Right atrium auricular region (tissue), 2 donors: ENCODE data around the gene NRSN2. TPM values are rescaled to one million over a fixed set of nuclear protein-coding genes. Genes with fewer than 3 reads are reported as not detected.
A peak's percentile ranks its signal among the peaks of the same experiment; 100 is the strongest.

Experiments
- DNase-seq: peaks from one replicate; pipeline ENCODE4 v3.0.0-alpha.2; 2019; ENCODE audit warnings: low spot score
- H3K27ac ChIP-seq, 2 donors: fragments of 200-600 bp; sonication (generic); 1 replicate in 1 of 2; 2 replicates in 1 of 2; pipeline ENCODE4 v1.5.1; 2016 to 2019
- H3K27me3 ChIP-seq, 2 donors: fragments of 200-600 bp; sonication (generic); one replicate each; pipeline versions ENCODE4 v1.5.1 to v1.6.0; 2017 to 2019
- H3K36me3 ChIP-seq: fragments of 200-600 bp; sonication (generic); one replicate; pipeline ENCODE4 v1.5.1; 2016
- H3K4me1 ChIP-seq, 2 donors: fragments of 200-600 bp; sonication (generic); one replicate each; pipeline versions ENCODE4 v1.5.1 to v1.6.0; 2017 to 2019
- H3K4me3 ChIP-seq, 2 donors: fragments of 200-600 bp; sonication (generic); 1 replicate in 1 of 2; 2 replicates in 1 of 2; pipeline ENCODE4 v1.5.1; 2017 to 2019; ENCODE audit warnings: mild to moderate bottlenecking in 1 of 2, moderate library complexity in 1 of 2
- H3K9me3 ChIP-seq, 2 donors: fragments of 200-600 bp; sonication (generic); one replicate each; pipeline ENCODE4 v1.5.1; 2019
- total RNA-seq, 2 donors: library from RNA; depleted of rRNA; stranded (reverse); fragments of >200 nt; gene quantifications; one replicate each; pipeline ENCODE4 v1.1.0, GENCODE V29; 2016
- TF ChIP-seq, protein P1 (sequence below), 2 donors: fragments of 200-600 bp; sonication (generic); IDR thresholded peaks; one replicate each; pipeline ENCODE4 v1.5.1; 2019; ENCODE audit warnings: antibody characterized with exemption in 2 of 2

NRSN2 gene
- total RNA-seq, 2 donors from 2014 or later = 30.6 to 30.7 TPM

GRCh38 chr20:301886-302848 is 44.7 kb upstream of the NRSN2 start:
- Histone ChIP-seq H3K27ac (no peak overlapping the region), H3K36me3 (no peaks in the 10 kb centered on the region), H3K4me3 (no peak overlapping the region), H3K4me1 (peaks cover 0 to 31% of the 10 kb centered on the region in 2 donors), H3K27me3 (no peaks in the 10 kb centered on the region), H3K9me3 (no peaks in the 10 kb centered on the region)
- DNase-seq = no peak
- TF ChIP-seq, protein P1, sequence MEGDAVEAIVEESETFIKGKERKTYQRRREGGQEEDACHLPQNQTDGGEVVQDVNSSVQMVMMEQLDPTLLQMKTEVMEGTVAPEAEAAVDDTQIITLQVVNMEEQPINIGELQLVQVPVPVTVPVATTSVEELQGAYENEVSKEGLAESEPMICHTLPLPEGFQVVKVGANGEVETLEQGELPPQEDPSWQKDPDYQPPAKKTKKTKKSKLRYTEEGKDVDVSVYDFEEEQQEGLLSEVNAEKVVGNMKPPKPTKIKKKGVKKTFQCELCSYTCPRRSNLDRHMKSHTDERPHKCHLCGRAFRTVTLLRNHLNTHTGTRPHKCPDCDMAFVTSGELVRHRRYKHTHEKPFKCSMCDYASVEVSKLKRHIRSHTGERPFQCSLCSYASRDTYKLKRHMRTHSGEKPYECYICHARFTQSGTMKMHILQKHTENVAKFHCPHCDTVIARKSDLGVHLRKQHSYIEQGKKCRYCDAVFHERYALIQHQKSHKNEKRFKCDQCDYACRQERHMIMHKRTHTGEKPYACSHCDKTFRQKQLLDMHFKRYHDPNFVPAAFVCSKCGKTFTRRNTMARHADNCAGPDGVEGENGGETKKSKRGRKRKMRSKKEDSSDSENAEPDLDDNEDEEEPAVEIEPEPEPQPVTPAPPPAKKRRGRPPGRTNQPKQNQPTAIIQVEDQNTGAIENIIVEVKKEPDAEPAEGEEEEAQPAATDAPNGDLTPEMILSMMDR (IDR thresholded peaks at IDR 0.05) = no peak

DNA sequence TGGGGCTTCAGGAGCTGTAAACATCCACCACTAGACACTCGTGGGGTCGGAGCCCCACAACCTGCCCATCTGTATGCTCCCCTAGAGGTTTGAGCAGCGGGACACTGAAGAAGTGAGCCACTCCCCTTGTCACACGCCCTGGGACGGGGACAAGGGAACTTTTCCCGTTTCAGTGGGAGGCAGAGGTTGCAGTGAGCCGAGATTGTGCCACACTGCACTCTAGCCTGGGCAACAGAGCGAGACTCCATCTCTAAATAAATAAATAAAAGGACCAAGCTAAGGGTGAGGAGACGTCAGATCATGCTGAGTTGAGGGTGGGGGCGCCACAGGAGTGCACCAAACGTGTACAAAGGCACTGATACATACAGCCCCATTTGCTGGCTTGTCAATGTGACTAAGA is 41.2 kb upstream of the NRSN2 start:
- DNase-seq = no peak
- H3K9me3 ChIP-seq = no peaks in the 10 kb centered on the region
- peaks cover 0 to 24% of the 10 kb centered on the region in 2 donors for H3K4me1 ChIP-seq
- no peak overlapping the region for H3K27ac ChIP-seq
- no peaks in the 10 kb centered on the region for H3K27me3 ChIP-seq
- H3K36me3 ChIP-seq = no peaks in the 10 kb centered on the region
- TF ChIP-seq, protein P1 (IDR thresholded peaks at IDR 0.05) = no peak
- H3K4me3 ChIP-seq = no peak overlapping the region

DNA sequence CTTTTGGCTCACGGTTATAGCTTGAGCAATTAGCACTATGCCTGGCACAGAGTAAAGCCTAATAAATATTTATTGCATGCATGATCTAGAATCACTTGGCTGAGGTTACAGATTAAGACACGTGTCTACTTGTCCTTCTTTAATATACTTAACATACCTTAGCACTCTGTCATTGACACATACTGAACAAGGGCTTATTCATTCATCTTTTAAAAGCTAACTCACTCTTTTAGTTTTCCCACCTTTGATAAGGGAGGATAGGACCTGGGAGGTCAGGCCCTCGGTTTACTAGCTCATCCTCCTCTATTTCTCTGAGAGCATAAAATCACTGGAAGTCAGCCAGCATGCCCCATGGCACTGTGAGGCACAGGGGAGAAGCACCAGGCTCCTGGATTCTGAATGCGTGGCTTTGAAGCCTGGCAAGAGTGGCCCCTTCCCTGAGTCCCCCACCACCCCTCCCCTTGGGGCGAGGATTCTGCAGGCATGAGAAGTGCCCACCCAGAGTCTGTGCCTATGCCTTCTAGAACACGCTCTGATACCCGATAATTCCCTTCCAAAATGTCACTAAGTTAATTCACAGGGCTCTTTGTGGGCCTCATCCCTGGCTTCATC is 38.4 kb upstream of the NRSN2 start:
- TF ChIP-seq, protein P1 (IDR thresholded peaks at IDR 0.05) = no peak
- H3K4me1 ChIP-seq = peaks cover 0 to 16% of the 10 kb centered on the region in 2 donors
- no peak for DNase-seq
- no peaks in the 10 kb centered on the region for H3K27me3 ChIP-seq
- H3K36me3 ChIP-seq = no peaks in the 10 kb centered on the region
- no peaks in the 10 kb centered on the region for H3K9me3 ChIP-seq
- peak overlapping the region in 1 of 2 donors; percentile 92 for H3K27ac ChIP-seq
- H3K4me3 ChIP-seq = no peak overlapping the region

DNA sequence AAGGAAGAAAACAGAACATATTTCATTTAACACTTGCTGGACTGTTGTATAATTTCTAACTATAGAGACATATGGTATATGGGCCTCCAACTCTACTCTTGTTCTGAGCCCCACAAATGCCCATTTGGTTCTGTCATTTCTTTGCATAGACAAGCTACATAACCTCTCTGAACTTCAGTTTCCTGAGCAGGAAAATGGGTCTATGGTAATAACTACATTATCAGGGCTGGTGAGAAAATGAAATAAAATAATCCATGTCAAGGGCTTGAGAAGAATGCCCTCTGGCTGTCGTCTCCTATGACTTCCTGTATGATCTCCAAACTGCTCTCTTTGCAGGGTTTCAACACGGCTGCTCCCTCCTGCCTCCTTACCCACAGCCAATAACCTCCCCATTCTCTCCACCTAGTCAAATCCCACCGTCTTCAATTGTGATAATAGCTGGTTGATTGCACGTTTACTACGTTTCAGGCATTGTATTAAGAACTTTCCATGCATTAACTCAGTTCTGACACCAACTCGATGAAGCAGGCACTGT is 37.5 kb upstream of the NRSN2 start:
- TF ChIP-seq, protein P1 (IDR thresholded peaks at IDR 0.05) = peak in 1 of 2 donors; percentile 25
- no peaks in the 10 kb centered on the region for H3K36me3 ChIP-seq
- H3K4me1 ChIP-seq = peaks cover 0 to 16% of the 10 kb centered on the region in 2 donors
- H3K27ac ChIP-seq = peak overlapping the region; percentile 78 to 92
- H3K9me3 ChIP-seq = no peaks in the 10 kb centered on the region
- H3K4me3 ChIP-seq = peak overlapping the region; percentile 52 to 57
- no peak for DNase-seq
- no peaks in the 10 kb centered on the region for H3K27me3 ChIP-seq

GRCh38 chr20:309841-310644 is 36.9 kb upstream of the NRSN2 start:
- no peaks in the 10 kb centered on the region for H3K36me3 ChIP-seq
- peak; percentile 99 for DNase-seq
- H3K9me3 ChIP-seq = no peaks in the 10 kb centered on the region
- peak overlapping the region; percentile 52 to 57 for H3K4me3 ChIP-seq
- H3K4me1 ChIP-seq = peaks cover 0 to 16% of the 10 kb centered on the region in 2 donors
- H3K27me3 ChIP-seq = no peaks in the 10 kb centered on the region
- TF ChIP-seq, protein P1 (IDR thresholded peaks at IDR 0.05) = no peak
- peak overlapping the region; percentile 78 to 92 for H3K27ac ChIP-seq
